ENCODE data around the gene DVL1. TPM values are rescaled to one million over a fixed set of nuclear protein-coding genes. Genes with fewer than 3 reads are reported as not detected.
"Not testable (repeated sequence)": the region's sequence is repeated elsewhere in the genome, so short reads cannot be mapped to it uniquely, and the experiment has no call there.

Gene DVL1
- total and polyA plus RNA-seq, 8 donors = 41.3 to 229 (median 72.2) TPM

GRCh38 chr1:1318131-1318652 lies 31.0 kb downstream of the DVL1 start:
- Histone ChIP-seq H3K4me1 (peaks cover 39 to 75% (median 60%) of the 10 kb centered on the region in 4 donors), H3K36me3 (peaks cover 28 to 76% (median 66%) of the 10 kb centered on the region in 4 donors), H3K9me3 (no peaks in the 10 kb centered on the region), H3K27me3 (no peaks in the 10 kb centered on the region), H3K27ac (peak overlapping the region; percentile 53 to 86 (median 70)), H3K4me3 (no peak overlapping the region)
- TF ChIP-seq POLR2AphosphoS5 (IDR thresholded peaks at IDR 0.05) = peak in 2 of 3 donors; percentile 53 to 67
- no peak for TF ChIP-seq CTCF (IDR thresholded peaks at IDR 0.05)
- WGBS, 5 donors = 55 to 64% (median 61%) methylated on average over 9 of the region's 9 CpGs
- intact Hi-C loops (cut with DNase I; ENCODE audit: low total_unique reads) = no loop called here
- peak; percentile 86 to 88 for DNase-seq

DNA sequence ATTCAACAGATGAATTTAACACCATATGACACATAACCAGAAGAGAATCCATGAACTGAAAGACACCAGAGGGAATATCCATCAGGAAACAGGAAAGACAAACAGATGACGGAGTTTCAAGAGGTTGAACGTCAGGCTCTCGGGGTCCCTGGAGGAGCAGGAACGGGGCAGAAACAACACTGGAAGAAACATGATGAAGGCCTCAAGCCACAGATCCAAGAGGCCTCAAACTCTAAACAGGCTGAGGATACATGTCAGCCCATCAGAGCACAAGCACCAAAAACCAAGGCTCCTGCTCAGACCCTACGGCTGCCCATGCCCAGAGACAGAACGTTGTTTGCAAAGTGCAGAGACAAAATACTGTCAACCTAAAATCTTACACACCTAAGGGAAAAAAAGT lies 31.8 kb downstream of the DVL1 start:
- TF ChIP-seq CTCF (IDR thresholded peaks at IDR 0.05) = no peak
- TF ChIP-seq EP300 (IDR thresholded peaks at IDR 0.05) = no peak
- no peak for TF ChIP-seq POLR2A (IDR thresholded peaks at IDR 0.05)
- no peak for TF ChIP-seq POLR2AphosphoS5 (IDR thresholded peaks at IDR 0.05)
- 84 to 94% (median 89%) methylated on average over 6 of the region's 6 CpGs for WGBS, 5 donors
- Histone ChIP-seq H3K4me3 (no peak overlapping the region), H3K9me3 (no peaks in the 10 kb centered on the region), H3K27ac (peak overlapping the region in 4 of 5 donors; percentile 65 to 86 (median 74)), H3K36me3 (peaks cover 36 to 84% (median 74%) of the 10 kb centered on the region in 4 donors), H3K4me1 (peaks cover 34 to 68% (median 52%) of the 10 kb centered on the region in 4 donors), H3K27me3 (no peaks in the 10 kb centered on the region)
- intact Hi-C loops (cut with DNase I; ENCODE audit: low total_unique reads) = no loop called here
- no peak for DNase-seq

- H3K27ac ChIP-seq = peak overlapping the region in 1 of 5 donors; percentile 41
- H3K4me3 ChIP-seq; intact Hi-C loops (cut with DNase I; ENCODE audit: low total_unique reads); H3K9me3 ChIP-seq; H3K27me3 ChIP-seq; DNase-seq: not testable (repeated sequence)
- peaks cover 41 to 87% (median 80%) of the 10 kb centered on the region in 4 donors for H3K36me3 ChIP-seq
- 83 to 89% (median 84%) methylated on average over 8 of the region's 8 CpGs for WGBS, 5 donors
- peaks cover 24 to 56% (median 40%) of the 10 kb centered on the region in 4 donors for H3K4me1 ChIP-seq
Observed at GRCh38 chr1:1316199-1316598, 33.0 kb downstream of the DVL1 start.

GRCh38 chr1:1315435-1315954 lies 33.7 kb downstream of the DVL1 start:
- peaks cover 19 to 54% (median 34%) of the 10 kb centered on the region in 4 donors for H3K4me1 ChIP-seq
- TF ChIP-seq EP300 (IDR thresholded peaks at IDR 0.05) (no peak), POLR2AphosphoS5 (IDR thresholded peaks at IDR 0.05) (no peak), POLR2A (IDR thresholded peaks at IDR 0.05) (no peak), CTCF (IDR thresholded peaks at IDR 0.05) (no peak)
- peaks cover 41 to 87% (median 80%) of the 10 kb centered on the region in 4 donors for H3K36me3 ChIP-seq
- H3K27ac ChIP-seq = peak overlapping the region in 2 of 5 donors; percentile 9 to 42
- 70 to 75% (median 74%) methylated on average over 14 to 26 of the region's 26 CpGs for WGBS, 5 donors
- no peak overlapping the region for H3K4me3 ChIP-seq
- DNase-seq = no peak
- intact Hi-C loops (cut with DNase I; ENCODE audit: low total_unique reads) = no loop called here
- H3K9me3 ChIP-seq = no peaks in the 10 kb centered on the region
- no peaks in the 10 kb centered on the region for H3K27me3 ChIP-seq
